Uterus (tissue), 4 donors: ENCODE results near the gene TBL1X. TPM values are rescaled to one million over a fixed set of nuclear protein-coding genes. Genes with fewer than 3 reads are reported as not detected.

Experiments
- DNase-seq, 2 donors: peaks; one replicate each; pipeline ENCODE4 v3.0.0-alpha.2; 2019 to 2020
- H3K27ac ChIP-seq, 2 donors: fragments of 200-600 bp; sonication (generic); 1 replicate in 1 of 2; 2 replicates in 1 of 2; pipeline ENCODE4 v1.5.1; 2016 to 2018
- H3K27me3 ChIP-seq, 2 donors: fragments of 200-600 bp; sonication (generic); one replicate each; pipeline ENCODE4 v1.5.1; 2018 to 2019; ENCODE audit warnings: control low read depth in 1 of 2
- H3K36me3 ChIP-seq, 2 donors: fragments of 200-600 bp; sonication (generic); one replicate each; pipeline ENCODE4 v1.5.1; 2019; ENCODE audit warnings: control low read depth in 1 of 2
- H3K4me1 ChIP-seq, 2 donors: fragments of 200-600 bp; sonication (generic); one replicate each; pipeline ENCODE4 v1.5.1; 2018 to 2019; ENCODE audit warnings: control low read depth in 1 of 2
- H3K4me3 ChIP-seq, 2 donors: fragments of 200-600 bp; sonication (generic); 1 replicate in 1 of 2; 2 replicates in 1 of 2; pipeline ENCODE4 v1.5.1; 2018 to 2019; ENCODE audit warnings: mild to moderate bottlenecking in 1 of 2
- H3K9me3 ChIP-seq, 2 donors: fragments of 200-600 bp; sonication (generic); one replicate each; pipeline ENCODE4 v1.5.1; 2019; ENCODE audit warnings: control low read depth in 1 of 2
- CTCF ChIP-seq, 4 experiments: fragments of 200-600 bp in 2 of 4; fragments of 450-650 bp in 2 of 4; sonication (generic) in 2 of 4; IDR thresholded peaks; one replicate each; pipeline ENCODE4 v1.5.1; 2016 to 2019; ENCODE audit warnings: antibody characterized with exemption in 4 of 4, mild to moderate bottlenecking in 2 of 4, moderate library complexity in 1 of 4
- POLR2A ChIP-seq, 2 donors: fragments of 450-650 bp; IDR thresholded peaks; one replicate each; pipeline ENCODE4 v1.6.1; 2016; ENCODE audit warnings: antibody characterized with exemption in 2 of 2, mild to moderate bottlenecking in 1 of 2, moderate library complexity in 1 of 2
- intact Hi-C: fragments of 100-400 bp; cut with DNase I; formaldehyde crosslinking; loops from one replicate; pipeline ENCODE4 v1.15.1; 2023; ENCODE audit warnings: low total_unique reads
- total RNA-seq, 4 donors: library from RNA; depleted of rRNA in 3 of 4; stranded (reverse); fragments of >200 nt in 3 of 4; gene quantifications; one replicate each; pipeline versions ENCODE4 v1.1.0 to v1.2.4, GENCODE V29; 2014 to 2023
- donor health status: DM: yes; HTN: yes; CAD: no.

Gene TBL1X
- total RNA-seq, 4 donors from 2014 or later, result 15.4 to 121 (median 47.7) TPM

- H3K4me3 ChIP-seq, result no peak overlapping the region
- no peaks in the 10 kb centered on the region for H3K27me3 ChIP-seq
- DNase-seq, result no peak
- H3K27ac ChIP-seq, result no peak overlapping the region
- H3K4me1 ChIP-seq, result no peaks in the 10 kb centered on the region
- TF ChIP-seq CTCF (IDR thresholded peaks at IDR 0.05), result no peak
- no peak for TF ChIP-seq POLR2A (IDR thresholded peaks at IDR 0.05)
- intact Hi-C loops, result no loop called here
- no peaks in the 10 kb centered on the region for H3K9me3 ChIP-seq
- H3K36me3 ChIP-seq, result no peaks in the 10 kb centered on the region
Measured at GRCh38 chrX:9730078-9730477, 265.2 kb downstream of the TBL1X start.

- Histone ChIP-seq H3K27me3 (no peaks in the 10 kb centered on the region), H3K4me3 (no peak overlapping the region), H3K36me3 (no peaks in the 10 kb centered on the region), H3K27ac (no peak overlapping the region), H3K9me3 (no peaks in the 10 kb centered on the region), H3K4me1 (no peaks in the 10 kb centered on the region)
- TF ChIP-seq POLR2A (IDR thresholded peaks at IDR 0.05), result no peak
- TF ChIP-seq CTCF (IDR thresholded peaks at IDR 0.05), result no peak
- DNase-seq, result no peak
- intact Hi-C loops, result no loop called here
Measured at GRCh38 chrX:9730752-9731151, 265.9 kb downstream of the TBL1X start.

- TF ChIP-seq POLR2A (IDR thresholded peaks at IDR 0.05) (no peak), CTCF (IDR thresholded peaks at IDR 0.05) (no peak)
- H3K27me3 ChIP-seq, result no peaks in the 10 kb centered on the region
- H3K4me3 ChIP-seq, result no peak overlapping the region
- intact Hi-C loops, result no loop called here
- H3K36me3 ChIP-seq, result no peaks in the 10 kb centered on the region
- no peak for DNase-seq
- H3K27ac ChIP-seq, result no peak overlapping the region
- H3K4me1 ChIP-seq, result no peaks in the 10 kb centered on the region
- no peaks in the 10 kb centered on the region for H3K9me3 ChIP-seq
Measured at GRCh38 chrX:9737363-9737762, 272.5 kb downstream of the TBL1X start.

- TF ChIP-seq POLR2A (IDR thresholded peaks at IDR 0.05) (no peak), CTCF (IDR thresholded peaks at IDR 0.05) (no peak)
- no peak overlapping the region for H3K4me3 ChIP-seq
Measured at GRCh38 chrX:9738151-9738550, 273.3 kb downstream of the TBL1X start.

GRCh38 chrX:9739130-9739529, 274.3 kb downstream of the TBL1X start:
- Histone ChIP-seq H3K36me3 (no peaks in the 10 kb centered on the region), H3K4me3 (no peak overlapping the region), H3K4me1 (no peaks in the 10 kb centered on the region), H3K9me3 (no peaks in the 10 kb centered on the region), H3K27me3 (no peaks in the 10 kb centered on the region), H3K27ac (no peak overlapping the region)
- no peak for TF ChIP-seq POLR2A (IDR thresholded peaks at IDR 0.05)
- TF ChIP-seq CTCF (IDR thresholded peaks at IDR 0.05), result no peak
- intact Hi-C loops, result no loop called here
- DNase-seq, result no peak

More at GRCh38 chrX:9738151-9738550, 273.3 kb downstream of the TBL1X start:
- H3K27ac ChIP-seq, result no peak overlapping the region
- H3K27me3 ChIP-seq, result no peaks in the 10 kb centered on the region
- no peaks in the 10 kb centered on the region for H3K9me3 ChIP-seq
- no peaks in the 10 kb centered on the region for H3K4me1 ChIP-seq
- no peaks in the 10 kb centered on the region for H3K36me3 ChIP-seq
- DNase-seq, result no peak
- intact Hi-C loops, result no loop called here
